Measurements from ENCODE around the gene RAET1E.

Gene RAET1E

DNA sequence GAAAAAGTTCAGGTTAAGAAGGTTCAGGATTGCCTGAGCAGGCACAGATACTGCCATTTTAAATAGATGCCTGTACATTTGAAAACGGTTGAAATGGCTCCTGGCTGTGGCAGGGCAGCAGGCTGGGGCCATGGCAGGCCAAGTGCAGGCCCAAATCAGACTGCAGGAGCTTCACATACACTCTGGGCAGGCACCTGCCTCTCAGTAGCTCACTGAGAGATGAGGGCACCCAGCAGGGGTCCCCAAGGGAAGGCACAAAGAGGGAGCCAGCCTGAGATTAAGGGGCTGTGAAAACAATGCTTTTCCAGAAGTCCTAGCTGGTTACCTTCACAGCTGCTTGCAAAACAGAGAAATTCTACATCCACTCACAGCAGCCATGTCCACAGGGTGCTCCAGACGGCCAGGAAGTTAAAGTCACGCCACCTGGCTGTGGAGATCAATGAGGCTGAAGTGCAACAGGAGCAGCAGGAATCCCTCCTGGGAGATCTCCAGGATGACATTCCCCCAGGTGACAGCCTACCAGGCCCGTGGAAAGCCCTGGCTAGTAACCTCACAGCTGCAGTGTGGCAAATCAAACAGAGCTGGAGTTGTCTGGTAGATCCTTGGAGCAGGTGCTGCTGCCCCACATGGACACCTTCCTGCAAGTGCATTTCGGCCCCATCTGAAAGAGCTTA, 6.2 kb upstream of the RAET1E start:
- H3K27ac ChIP-seq (ENCODE audit: low read depth, low read length): no peak overlapping the region
- no peak overlapping the region for H3K4me3 ChIP-seq (ENCODE audit: low read depth in 1 of 5, low read length in 5 of 5)
- no peaks in the 10 kb centered on the region for H3K36me3 ChIP-seq (ENCODE audit: control insufficient read depth in 5 of 5, insufficient read depth in 5 of 5, low read length in 5 of 5)
- peaks cover 0 to 7% (median 0%) of the 10 kb centered on the region in 5 donors for H3K9me3 ChIP-seq (ENCODE audit: control insufficient read depth in 5 of 5, low read length in 5 of 5)
- H3K9ac ChIP-seq (ENCODE audit: low read length in 5 of 5): no peak overlapping the region
- H3K27me3 ChIP-seq (ENCODE audit: control insufficient read depth in 5 of 5, insufficient read depth in 4 of 5, low read length in 5 of 5): no peaks in the 10 kb centered on the region
- H3K4me1 ChIP-seq (ENCODE audit: control insufficient read depth in 5 of 5, insufficient read depth in 5 of 5, low read length in 5 of 5): peaks cover 8 to 19% (median 17%) of the 10 kb centered on the region in 5 donors

DNA sequence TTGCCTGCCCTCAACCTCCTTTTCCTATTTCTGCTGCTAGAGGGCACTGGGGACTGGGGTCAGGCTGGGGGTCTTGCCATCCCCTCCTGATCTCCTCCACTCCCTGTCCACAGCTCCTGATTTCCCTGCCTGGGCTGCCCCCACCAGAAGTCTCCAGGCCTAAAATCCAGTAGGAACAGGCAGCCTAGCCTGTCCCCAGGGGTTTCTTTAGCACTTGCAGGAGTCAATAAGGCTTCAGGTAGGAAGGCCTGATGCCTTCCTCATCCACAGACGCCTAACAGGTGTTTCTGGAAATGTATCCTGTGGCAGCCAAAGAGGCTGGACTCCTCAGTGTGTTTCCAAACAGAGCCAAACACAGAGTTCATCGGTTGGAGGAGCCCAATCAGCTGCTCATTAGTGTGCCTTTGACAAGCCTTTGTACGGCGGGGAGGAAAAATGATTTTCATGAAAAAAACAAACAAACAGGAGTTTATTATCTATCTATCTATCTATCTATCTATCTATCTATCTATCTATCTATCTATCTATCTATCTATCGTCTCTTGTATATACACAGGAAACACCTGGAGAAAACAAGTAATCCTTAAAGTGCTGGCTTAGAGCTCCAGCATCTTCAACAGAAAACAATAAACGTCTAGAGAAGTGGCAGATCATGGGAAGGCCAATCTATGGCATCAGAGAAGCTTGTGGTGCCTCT, 3.7 kb upstream of the RAET1E start:
- Histone ChIP-seq H3K9me3 (ENCODE audit: control insufficient read depth in 5 of 5, low read length in 5 of 5) (no peaks in the 10 kb centered on the region), H3K4me3 (ENCODE audit: low read depth in 1 of 5, low read length in 5 of 5) (no peak overlapping the region), H3K4me1 (ENCODE audit: control insufficient read depth in 5 of 5, insufficient read depth in 5 of 5, low read length in 5 of 5) (peaks cover 8 to 34% (median 32%) of the 10 kb centered on the region in 5 donors), H3K27ac (ENCODE audit: low read depth, low read length) (no peak overlapping the region), H3K9ac (ENCODE audit: low read length in 5 of 5) (no peak overlapping the region), H3K27me3 (ENCODE audit: control insufficient read depth in 5 of 5, insufficient read depth in 4 of 5, low read length in 5 of 5) (no peaks in the 10 kb centered on the region), H3K36me3 (ENCODE audit: control insufficient read depth in 5 of 5, insufficient read depth in 5 of 5, low read length in 5 of 5) (no peaks in the 10 kb centered on the region)

DNA sequence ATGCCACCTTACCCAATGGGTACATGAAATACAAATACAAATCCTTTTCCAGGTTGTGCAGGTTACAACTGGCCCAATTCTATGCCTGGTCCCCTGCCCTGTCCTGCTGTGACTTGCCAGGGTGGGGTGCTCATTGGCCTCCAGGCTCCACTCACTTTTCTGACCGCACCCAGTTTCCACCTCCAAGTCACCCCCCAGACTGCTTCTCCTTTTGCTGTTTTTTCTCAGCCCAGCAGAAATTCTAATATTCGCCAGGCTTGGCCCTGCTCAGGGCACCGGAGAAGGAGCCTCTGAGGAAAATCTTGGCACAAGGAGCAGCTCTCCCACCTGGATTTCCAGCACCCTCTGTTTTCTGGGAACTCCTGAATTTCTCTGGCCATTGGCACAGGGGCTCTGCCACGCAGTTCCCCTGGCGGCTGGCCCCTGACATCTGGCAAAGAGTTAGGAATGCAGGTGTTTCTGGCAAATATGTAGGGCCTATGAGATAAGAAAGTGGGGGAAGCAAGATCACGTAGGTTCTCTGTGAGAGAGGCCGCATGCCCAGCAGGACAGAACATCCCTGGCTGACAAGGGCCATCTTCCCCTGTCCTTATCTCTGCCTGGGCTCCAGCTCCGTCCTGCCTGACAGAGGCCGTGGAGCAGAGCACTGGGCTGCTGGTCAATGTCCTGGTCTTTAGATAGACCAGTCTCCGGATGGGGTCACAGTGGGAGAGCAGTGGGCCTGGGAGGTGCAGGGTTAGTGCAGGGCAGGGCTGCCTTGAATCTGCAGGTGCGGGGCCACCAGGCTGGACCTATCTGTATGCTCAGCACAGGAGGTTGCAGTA, 2.9 kb upstream of the RAET1E start:
- Histone ChIP-seq H3K9ac (ENCODE audit: low read length in 5 of 5) (no peak overlapping the region), H3K27me3 (ENCODE audit: control insufficient read depth in 5 of 5, insufficient read depth in 4 of 5, low read length in 5 of 5) (no peaks in the 10 kb centered on the region), H3K27ac (ENCODE audit: low read depth, low read length) (no peak overlapping the region), H3K4me1 (ENCODE audit: control insufficient read depth in 5 of 5, insufficient read depth in 5 of 5, low read length in 5 of 5) (peaks cover 9 to 34% (median 32%) of the 10 kb centered on the region in 5 donors), H3K4me3 (ENCODE audit: low read depth in 1 of 5, low read length in 5 of 5) (no peak overlapping the region), H3K36me3 (ENCODE audit: control insufficient read depth in 5 of 5, insufficient read depth in 5 of 5, low read length in 5 of 5) (no peaks in the 10 kb centered on the region), H3K9me3 (ENCODE audit: control insufficient read depth in 5 of 5, low read length in 5 of 5) (no peaks in the 10 kb centered on the region)

DNA sequence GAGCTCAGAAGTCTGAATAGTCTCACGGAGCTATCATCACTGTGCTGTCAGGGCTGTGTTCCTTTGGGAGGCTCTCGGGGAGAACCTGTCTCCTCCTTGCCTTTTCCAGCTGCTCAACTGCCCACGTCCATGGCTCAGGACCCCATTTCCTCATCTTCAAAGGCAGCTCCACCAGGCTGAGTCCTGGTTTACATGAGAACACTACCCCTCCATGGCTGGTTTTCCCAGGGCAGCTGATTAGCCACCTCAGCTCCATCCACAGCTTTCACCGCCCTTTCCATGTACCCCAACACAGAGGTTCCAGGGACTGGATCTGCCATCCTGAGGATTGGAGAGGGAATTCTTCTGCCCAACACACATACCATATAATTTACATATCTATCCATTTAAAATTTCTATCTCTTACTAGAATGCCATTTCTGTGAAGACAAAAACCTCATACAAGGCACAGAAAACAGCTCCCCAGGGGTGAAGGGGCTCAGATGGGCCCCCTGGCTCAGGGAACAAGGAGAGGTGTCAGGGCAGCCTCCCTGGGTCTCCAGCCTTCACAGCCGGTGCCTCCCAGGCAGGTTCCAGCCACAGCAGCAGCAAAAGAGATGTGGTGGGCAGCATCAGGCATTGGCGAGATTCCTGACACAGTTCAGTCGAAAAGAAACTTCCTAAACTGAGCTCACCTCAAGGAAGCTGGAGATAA, 2.2 kb upstream of the RAET1E start:
- no peak overlapping the region for H3K4me3 ChIP-seq (ENCODE audit: low read depth in 1 of 5, low read length in 5 of 5)
- H3K9me3 ChIP-seq (ENCODE audit: control insufficient read depth in 5 of 5, low read length in 5 of 5): no peaks in the 10 kb centered on the region
- peaks cover 13 to 35% (median 33%) of the 10 kb centered on the region in 5 donors for H3K4me1 ChIP-seq (ENCODE audit: control insufficient read depth in 5 of 5, insufficient read depth in 5 of 5, low read length in 5 of 5)
- no peaks in the 10 kb centered on the region for H3K36me3 ChIP-seq (ENCODE audit: control insufficient read depth in 5 of 5, insufficient read depth in 5 of 5, low read length in 5 of 5)
- H3K9ac ChIP-seq (ENCODE audit: low read length in 5 of 5): no peak overlapping the region
- no peak overlapping the region for H3K27ac ChIP-seq (ENCODE audit: low read depth, low read length)
- no peaks in the 10 kb centered on the region for H3K27me3 ChIP-seq (ENCODE audit: control insufficient read depth in 5 of 5, insufficient read depth in 4 of 5, low read length in 5 of 5)

DNA sequence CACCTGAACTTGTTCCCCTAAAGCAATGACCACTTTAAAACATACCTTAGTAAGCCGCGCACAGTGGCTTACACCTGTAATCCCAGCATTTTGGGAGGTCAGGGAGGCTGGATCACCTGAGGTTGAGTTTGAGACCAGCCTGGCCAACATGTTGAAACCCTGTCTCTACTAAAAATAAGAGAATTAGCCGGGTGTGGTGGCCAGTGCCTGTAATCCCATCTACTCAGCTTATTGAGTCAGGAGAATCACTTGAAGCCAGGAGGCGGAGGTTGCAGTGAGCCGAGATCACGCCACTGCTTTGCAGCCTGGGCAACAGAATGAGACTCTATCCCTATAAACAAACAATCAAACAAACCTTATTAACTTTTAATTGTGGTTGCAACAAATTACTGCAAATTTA, 1.6 kb upstream of the RAET1E start:
- Histone ChIP-seq H3K36me3 (ENCODE audit: control insufficient read depth in 5 of 5, insufficient read depth in 5 of 5, low read length in 5 of 5) (no peaks in the 10 kb centered on the region), H3K4me3 (ENCODE audit: low read depth in 1 of 5, low read length in 5 of 5) (no peak overlapping the region), H3K9ac (ENCODE audit: low read length in 5 of 5) (no peak overlapping the region), H3K9me3 (ENCODE audit: control insufficient read depth in 5 of 5, low read length in 5 of 5) (no peaks in the 10 kb centered on the region), H3K27me3 (ENCODE audit: control insufficient read depth in 5 of 5, insufficient read depth in 4 of 5, low read length in 5 of 5) (no peaks in the 10 kb centered on the region), H3K27ac (ENCODE audit: low read depth, low read length) (no peak overlapping the region), H3K4me1 (ENCODE audit: control insufficient read depth in 5 of 5, insufficient read depth in 5 of 5, low read length in 5 of 5) (peaks cover 14 to 40% (median 38%) of the 10 kb centered on the region in 5 donors)

DNA sequence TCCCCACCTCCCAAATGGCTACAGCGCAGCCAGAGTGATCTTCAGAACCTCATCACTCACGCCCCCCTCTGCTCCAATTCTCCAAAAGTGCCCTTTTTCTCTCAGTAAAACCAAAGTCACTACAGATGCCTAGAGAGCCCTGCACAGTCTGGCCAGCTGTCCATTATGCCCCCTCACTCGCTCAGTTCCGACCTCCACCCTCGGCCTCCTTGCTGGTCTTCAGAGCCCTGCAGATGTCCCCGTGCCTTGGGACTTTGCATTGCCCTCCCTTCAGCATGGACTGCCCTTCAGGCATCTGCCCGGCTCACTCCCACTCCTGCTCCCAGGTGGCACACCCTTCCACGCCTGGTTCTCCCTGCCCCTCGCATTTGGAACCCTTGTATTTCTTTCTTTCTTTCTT, 1.1 kb upstream of the RAET1E start:
- Histone ChIP-seq H3K27me3 (ENCODE audit: control insufficient read depth in 5 of 5, insufficient read depth in 4 of 5, low read length in 5 of 5) (no peaks in the 10 kb centered on the region), H3K36me3 (ENCODE audit: control insufficient read depth in 5 of 5, insufficient read depth in 5 of 5, low read length in 5 of 5) (no peaks in the 10 kb centered on the region), H3K4me3 (ENCODE audit: low read depth in 1 of 5, low read length in 5 of 5) (no peak overlapping the region), H3K27ac (ENCODE audit: low read depth, low read length) (no peak overlapping the region), H3K4me1 (ENCODE audit: control insufficient read depth in 5 of 5, insufficient read depth in 5 of 5, low read length in 5 of 5) (peaks cover 14 to 41% (median 38%) of the 10 kb centered on the region in 5 donors), H3K9me3 (ENCODE audit: control insufficient read depth in 5 of 5, low read length in 5 of 5) (no peaks in the 10 kb centered on the region), H3K9ac (ENCODE audit: low read length in 5 of 5) (no peak overlapping the region)

DNA sequence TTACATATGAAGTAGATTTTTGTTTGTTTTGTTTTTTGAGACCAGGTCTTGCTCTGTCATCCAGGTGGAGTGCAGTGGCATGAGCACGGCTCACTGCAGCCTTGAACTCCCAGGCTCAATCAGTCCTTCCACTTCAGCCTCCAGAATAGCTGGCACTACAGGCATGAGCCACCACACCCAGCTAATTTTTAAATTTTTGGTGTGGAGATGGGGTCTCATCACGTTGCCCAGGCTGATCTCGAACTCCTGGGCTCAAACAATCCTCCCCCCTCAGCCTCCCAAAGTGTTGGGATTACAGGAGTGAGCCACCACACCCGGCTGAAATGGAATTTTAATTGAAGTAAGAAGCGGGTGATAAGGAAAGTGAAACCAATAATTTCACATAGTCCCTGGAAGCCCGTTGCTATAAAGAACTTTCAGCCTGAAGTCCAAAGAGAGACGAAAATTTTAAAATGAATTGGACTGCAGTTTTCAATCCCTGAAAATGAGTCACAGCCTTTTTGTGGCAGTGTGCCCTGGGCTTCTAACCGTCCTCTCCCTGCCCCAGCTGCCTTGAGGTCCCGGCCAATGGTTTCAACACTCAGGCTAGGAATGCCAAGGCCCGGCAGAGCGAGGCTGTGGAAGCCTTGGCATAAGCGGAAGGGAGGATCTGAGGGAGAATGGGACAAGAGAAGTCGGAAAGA, 757 bp downstream of the RAET1E start:
- Histone ChIP-seq H3K9me3 (ENCODE audit: control insufficient read depth in 5 of 5, low read length in 5 of 5) (no peaks in the 10 kb centered on the region), H3K4me3 (ENCODE audit: low read depth in 1 of 5, low read length in 5 of 5) (peak overlapping the region; percentile 5 to 58 (median 37)), H3K27ac (ENCODE audit: low read depth, low read length) (peak overlapping the region; percentile 92), H3K4me1 (ENCODE audit: control insufficient read depth in 5 of 5, insufficient read depth in 5 of 5, low read length in 5 of 5) (peaks cover 14 to 41% (median 38%) of the 10 kb centered on the region in 5 donors), H3K9ac (ENCODE audit: low read length in 5 of 5) (peak overlapping the region in 2 of 5 donors; percentile 26 to 49), H3K36me3 (ENCODE audit: control insufficient read depth in 5 of 5, insufficient read depth in 5 of 5, low read length in 5 of 5) (no peaks in the 10 kb centered on the region), H3K27me3 (ENCODE audit: control insufficient read depth in 5 of 5, insufficient read depth in 4 of 5, low read length in 5 of 5) (no peaks in the 10 kb centered on the region)

DNA sequence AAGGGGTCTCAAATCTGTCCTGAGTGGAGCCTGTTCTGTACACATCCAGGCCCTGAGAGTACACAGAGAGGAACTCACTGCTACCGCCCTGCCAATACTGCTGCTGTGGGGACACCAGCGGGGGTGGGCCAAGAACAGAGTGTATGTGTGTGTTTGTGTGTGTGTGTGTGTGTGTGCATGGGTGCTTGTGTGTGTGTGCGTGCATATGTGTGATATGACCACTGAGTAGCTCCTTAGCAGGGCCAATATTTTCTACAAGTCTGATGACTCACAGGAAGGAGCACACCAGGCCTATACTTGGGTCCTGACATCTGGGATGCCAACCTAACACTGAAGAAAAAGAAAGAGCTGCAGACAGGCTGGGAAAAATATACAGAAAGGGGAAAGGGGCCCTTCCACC, 1.4 kb downstream of the RAET1E start:
- H3K9me3 ChIP-seq (ENCODE audit: control insufficient read depth in 5 of 5, low read length in 5 of 5): no peaks in the 10 kb centered on the region
- no peaks in the 10 kb centered on the region for H3K36me3 ChIP-seq (ENCODE audit: control insufficient read depth in 5 of 5, insufficient read depth in 5 of 5, low read length in 5 of 5)
- peak overlapping the region in 3 of 5 donors; percentile 37 to 58 (median 38) for H3K4me3 ChIP-seq (ENCODE audit: low read depth in 1 of 5, low read length in 5 of 5)
- H3K9ac ChIP-seq (ENCODE audit: low read length in 5 of 5): no peak overlapping the region
- peak overlapping the region; percentile 92 for H3K27ac ChIP-seq (ENCODE audit: low read depth, low read length)
- H3K4me1 ChIP-seq (ENCODE audit: control insufficient read depth in 5 of 5, insufficient read depth in 5 of 5, low read length in 5 of 5): peaks cover 14 to 41% (median 38%) of the 10 kb centered on the region in 5 donors
- no peaks in the 10 kb centered on the region for H3K27me3 ChIP-seq (ENCODE audit: control insufficient read depth in 5 of 5, insufficient read depth in 4 of 5, low read length in 5 of 5)

DNA sequence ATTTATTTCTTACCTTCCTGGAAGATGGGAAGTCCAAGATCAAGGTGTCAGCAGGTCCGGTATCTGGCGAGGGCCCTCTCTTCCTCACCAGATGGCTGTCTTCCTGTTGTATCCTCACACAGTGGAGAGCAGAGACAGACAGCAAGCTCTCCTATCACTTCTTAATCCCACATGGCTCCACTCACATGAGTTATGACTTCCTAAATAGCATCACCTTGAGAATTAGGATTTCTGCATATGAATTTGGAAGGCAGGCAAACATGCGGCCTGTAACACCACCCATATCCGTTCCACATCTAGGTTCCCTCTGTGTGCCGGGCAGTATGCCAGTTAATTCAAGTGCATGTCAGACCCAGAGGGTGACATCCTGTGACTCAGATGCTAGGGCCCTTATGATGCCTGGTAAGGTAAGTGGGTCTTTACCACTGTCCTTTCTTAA, 2.1 kb downstream of the RAET1E start:
- peak overlapping the region; percentile 92 for H3K27ac ChIP-seq (ENCODE audit: low read depth, low read length)

More for the DNA sequence above, 2.1 kb downstream of the RAET1E start:
- no peaks in the 10 kb centered on the region for H3K36me3 ChIP-seq (ENCODE audit: control insufficient read depth in 5 of 5, insufficient read depth in 5 of 5, low read length in 5 of 5)
- no peaks in the 10 kb centered on the region for H3K27me3 ChIP-seq (ENCODE audit: control insufficient read depth in 5 of 5, insufficient read depth in 4 of 5, low read length in 5 of 5)
- peak overlapping the region in 1 of 5 donors; percentile 37 for H3K4me3 ChIP-seq (ENCODE audit: low read depth in 1 of 5, low read length in 5 of 5)
- no peaks in the 10 kb centered on the region for H3K9me3 ChIP-seq (ENCODE audit: control insufficient read depth in 5 of 5, low read length in 5 of 5)
- peaks cover 14 to 45% (median 38%) of the 10 kb centered on the region in 5 donors for H3K4me1 ChIP-seq (ENCODE audit: control insufficient read depth in 5 of 5, insufficient read depth in 5 of 5, low read length in 5 of 5)
- peak overlapping the region in 1 of 5 donors; percentile 4 for H3K9ac ChIP-seq (ENCODE audit: low read length in 5 of 5)

Data from subcutaneous abdominal adipose tissue (tissue), 5 donors.